NCI-H2196 (cell line): ENCODE measurements around the gene CYP3A5.
A peak's percentile ranks its signal among the peaks of the same experiment; 100 is the strongest.

Source experiments
- DNase-seq: peaks from one replicate; lab custom pipeline; 2025; ENCODE audit not compliant: unreplicated experiment; lab: John Stamatoyannopoulos, UW

Gene CYP3A5

GRCh38 chr7:99616359-99617191 lies 63.2 kb downstream of the CYP3A5 start, which contains the start of gene ZSCAN25:
Gene ZSCAN25, plus strand, starts transcription at chr7:99616946. Its CDS starts 2,661 bp downstream, at chr7:99619607.
- DNase-seq, result peak; percentile 95

GRCh38 chr7:99615989-99616358 lies 63.8 kb downstream of the CYP3A5 start:
- DNase-seq, result no peak

- DNase-seq, result no peak
Measured at GRCh38 chr7:99614495-99614894, 65.3 kb downstream of the CYP3A5 start.

- no peak for DNase-seq
Measured at GRCh38 chr7:99607548-99607947, 72.2 kb downstream of the CYP3A5 start.

- DNase-seq, result no peak
Measured at GRCh38 chr7:99606531-99606930, 73.3 kb downstream of the CYP3A5 start.

GRCh38 chr7:99605527-99605926 lies 74.3 kb downstream of the CYP3A5 start:
- no peak for DNase-seq

- DNase-seq, result no peak
Measured at GRCh38 chr7:99601656-99602310, 78.0 kb downstream of the CYP3A5 start.

GRCh38 chr7:99599836-99600235 lies 80.0 kb downstream of the CYP3A5 start:
- DNase-seq, result no peak
